Hepatocyte (in vitro differentiated cells): ENCODE results near the gene SNAPC2. TPM values are rescaled to one million over a fixed set of nuclear protein-coding genes. Genes with fewer than 3 reads are reported as not detected.

Experiments
- DNase-seq: peaks from one replicate; pipeline ENCODE4 v3.0.0-alpha.2; 2016; ENCODE audit warnings: low spot score
- H2AFZ ChIP-seq: fragments of 200-600 bp; sonication (generic); 2 replicates; pipeline ENCODE4 v1.6.0; 2016; ENCODE audit warnings: antibody characterized with exemption, mild to moderate bottlenecking
- H3K27ac ChIP-seq: fragments of 200-600 bp; sonication (generic); 2 replicates; pipeline ENCODE4 v1.5.1; 2016; ENCODE audit warnings: mild to moderate bottlenecking
- H3K27me3 ChIP-seq: fragments of 200-600 bp; sonication (generic); 2 replicates; pipeline ENCODE4 v1.6.1; 2016
- H3K36me3 ChIP-seq: fragments of 200-600 bp; sonication (generic); replicated peaks from 2 replicates; pipeline ENCODE4 v1.5.1; 2016; ENCODE audit warnings: low read depth; ENCODE audit not compliant: insufficient read depth
- H3K4me1 ChIP-seq: fragments of 200-600 bp; sonication (generic); 2 replicates; pipeline ENCODE4 v1.5.1; 2016; ENCODE audit warnings: mild to moderate bottlenecking, moderate library complexity; ENCODE audit not compliant: insufficient read depth
- H3K4me2 ChIP-seq: fragments of 200-600 bp; sonication (generic); 2 replicates; pipeline ENCODE4 v1.6.0; 2016
- H3K4me3 ChIP-seq: fragments of 200-600 bp; sonication (generic); 2 replicates; pipeline ENCODE4 v1.5.1; 2016; ENCODE audit warnings: mild to moderate bottlenecking
- H3K79me2 ChIP-seq: fragments of 200-600 bp; sonication (generic); 2 replicates; pipeline ENCODE4 v1.6.0; 2017; ENCODE audit warnings: mild to moderate bottlenecking
- H3K9me2 ChIP-seq: fragments of 200-600 bp; sonication (generic); replicated peaks from 2 replicates; pipeline ENCODE4 v1.6.0; 2017; ENCODE audit warnings: mild to moderate bottlenecking; ENCODE audit not compliant: insufficient read depth
- H3K9me3 ChIP-seq: fragments of 200-600 bp; sonication (generic); 2 replicates; pipeline ENCODE4 v1.5.1; 2016; ENCODE audit warnings: low read depth, mild to moderate bottlenecking
- H4K20me1 ChIP-seq: fragments of 200-600 bp; sonication (generic); 2 replicates; pipeline ENCODE4 v1.6.0; 2016; ENCODE audit warnings: mild to moderate bottlenecking; ENCODE audit not compliant: insufficient read depth, poor library complexity, severe bottlenecking
- EZH2 ChIP-seq: fragments of 200-600 bp; sonication (generic); IDR thresholded peaks from 2 replicates; pipeline ENCODE4 v1.6.1; 2016; ENCODE audit warnings: antibody characterized with exemption, mild to moderate bottlenecking, borderline replicate concordance
- EZH2phosphoT487 ChIP-seq: fragments of 200-600 bp; sonication (generic); IDR thresholded peaks from one replicate; pipeline ENCODE4 v1.6.1; 2018; ENCODE audit warnings: antibody characterized with exemption, mild to moderate bottlenecking, low read depth, moderate library complexity; ENCODE audit not compliant: unreplicated experiment, severe bottlenecking
- WGBS: methylation state at CpG from one replicate; pipeline ENCODE4 v1.1.6; 2016; ENCODE audit warnings: low lambda C conversion rate; ENCODE audit errors: missing lambda C conversion rate; 5-methylcytosine and 5-hydroxymethylcytosine counted together
- polyA plus RNA-seq: library from polyadenylated mRNA; unstranded; fragments of >200 nt; fragmentation: Nextera tagmentation; extraction: Ambion mirVana; gene quantifications from 2 replicates; pipeline ENCODE4 v1.2.1, GENCODE V29; 2016
- total RNA-seq: library from RNA; depleted of rRNA; stranded (reverse); fragments of >200 nt; gene quantifications from 2 replicates; pipeline ENCODE4 v1.2.3, GENCODE V29; 2014
- TF ChIP-seq, protein P1 (sequence below): fragments of 200-600 bp; sonication (generic); IDR thresholded peaks from 2 replicates; pipeline ENCODE4 v1.5.1; 2016; ENCODE audit warnings: antibody characterized with exemption, mild to moderate bottlenecking; ENCODE audit not compliant: poor library complexity

Gene SNAPC2
- total and polyA plus RNA-seq, 2 experiments from 2014 or later = 11.8 to 17.5 TPM

DNA sequence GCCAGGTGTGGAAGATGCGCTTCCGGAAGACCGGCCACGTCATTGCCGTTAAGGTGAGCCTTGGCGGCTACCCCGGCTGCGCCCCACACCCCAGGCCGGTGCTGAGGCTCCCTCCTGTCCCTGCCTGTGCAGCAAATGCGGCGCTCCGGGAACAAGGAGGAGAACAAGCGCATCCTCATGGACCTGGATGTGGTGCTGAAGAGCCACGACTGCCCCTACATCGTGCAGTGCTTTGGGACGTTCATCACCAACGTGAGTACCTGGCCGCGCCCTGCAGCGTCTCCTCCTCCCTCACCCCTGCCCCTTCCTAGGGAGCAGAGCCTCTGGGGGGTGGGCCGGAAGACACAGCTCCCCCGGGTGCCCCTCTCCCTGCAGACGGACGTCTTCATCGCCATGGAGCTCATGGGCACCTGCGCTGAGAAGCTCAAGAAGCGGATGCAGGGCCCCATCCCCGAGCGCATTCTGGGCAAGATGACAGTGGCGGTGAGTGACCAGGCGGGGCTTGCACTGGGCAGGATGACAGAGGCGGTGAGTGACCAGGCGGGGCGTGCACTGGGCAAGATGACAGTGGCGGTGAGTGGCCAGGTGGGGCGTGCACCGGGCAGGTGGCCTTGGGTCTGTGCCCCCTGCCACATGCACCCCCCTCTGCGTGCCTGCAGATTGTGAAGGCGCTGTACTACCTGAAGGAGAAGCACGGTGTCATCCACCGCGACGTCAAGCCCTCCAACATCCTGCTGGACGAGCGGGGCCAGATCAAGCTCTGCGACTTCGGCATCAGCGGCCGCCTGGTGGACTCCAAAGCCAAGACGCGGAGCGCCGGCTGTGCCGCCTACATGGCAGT is 9.6 kb upstream of the SNAPC2 start:
- Histone ChIP-seq H3K9me2 (no peaks in the 10 kb centered on the region), H3K4me2 (no peak overlapping the region), H3K9me3 (no peaks in the 10 kb centered on the region), H3K27ac (no peak overlapping the region), H4K20me1 (peaks cover 36% of the 10 kb centered on the region), H3K4me1 (peaks cover under 1% of the 10 kb centered on the region), H3K4me3 (no peak overlapping the region), H3K36me3 (no peaks in the 10 kb centered on the region), H3K79me2 (peaks cover 27% of the 10 kb centered on the region), H3K27me3 (peaks cover 13% of the 10 kb centered on the region), H2AFZ (no peak overlapping the region)
- TF ChIP-seq, protein P1, sequence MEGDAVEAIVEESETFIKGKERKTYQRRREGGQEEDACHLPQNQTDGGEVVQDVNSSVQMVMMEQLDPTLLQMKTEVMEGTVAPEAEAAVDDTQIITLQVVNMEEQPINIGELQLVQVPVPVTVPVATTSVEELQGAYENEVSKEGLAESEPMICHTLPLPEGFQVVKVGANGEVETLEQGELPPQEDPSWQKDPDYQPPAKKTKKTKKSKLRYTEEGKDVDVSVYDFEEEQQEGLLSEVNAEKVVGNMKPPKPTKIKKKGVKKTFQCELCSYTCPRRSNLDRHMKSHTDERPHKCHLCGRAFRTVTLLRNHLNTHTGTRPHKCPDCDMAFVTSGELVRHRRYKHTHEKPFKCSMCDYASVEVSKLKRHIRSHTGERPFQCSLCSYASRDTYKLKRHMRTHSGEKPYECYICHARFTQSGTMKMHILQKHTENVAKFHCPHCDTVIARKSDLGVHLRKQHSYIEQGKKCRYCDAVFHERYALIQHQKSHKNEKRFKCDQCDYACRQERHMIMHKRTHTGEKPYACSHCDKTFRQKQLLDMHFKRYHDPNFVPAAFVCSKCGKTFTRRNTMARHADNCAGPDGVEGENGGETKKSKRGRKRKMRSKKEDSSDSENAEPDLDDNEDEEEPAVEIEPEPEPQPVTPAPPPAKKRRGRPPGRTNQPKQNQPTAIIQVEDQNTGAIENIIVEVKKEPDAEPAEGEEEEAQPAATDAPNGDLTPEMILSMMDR = no peak
- TF ChIP-seq EZH2 = no peak
- 97% methylated on average over 43 of the region's 54 CpGs for WGBS
- DNase-seq = no peak

DNA sequence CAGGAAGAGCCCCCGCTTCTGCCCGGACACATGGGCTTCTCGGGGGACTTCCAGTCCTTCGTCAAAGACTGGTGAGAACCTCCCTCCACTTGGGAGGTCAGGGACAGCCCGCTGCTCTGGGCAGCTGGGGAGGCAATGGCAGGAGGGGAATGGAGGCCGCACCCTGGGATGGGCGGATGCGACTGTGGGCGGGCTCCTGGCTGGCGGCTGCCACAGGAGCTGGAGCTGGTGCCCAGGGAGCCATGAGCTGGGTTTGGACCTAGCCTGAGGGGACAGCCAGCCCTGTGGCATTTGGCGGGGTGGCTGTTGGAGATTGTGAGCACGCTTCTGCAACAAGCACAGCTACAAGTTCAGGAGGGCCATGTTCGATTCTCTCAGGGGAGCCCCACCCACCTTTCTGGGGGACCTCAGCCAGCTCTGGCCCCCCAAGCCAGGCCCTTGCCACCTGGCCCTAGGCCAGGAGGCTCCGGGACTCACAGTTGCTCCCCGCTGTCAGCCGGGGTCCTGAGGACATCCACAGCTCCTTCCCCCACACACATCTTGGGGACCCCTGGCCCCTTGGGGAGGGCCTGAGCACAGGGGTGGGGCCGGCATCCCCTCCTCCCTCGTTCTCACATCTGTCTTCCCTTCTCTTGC is 8.5 kb upstream of the SNAPC2 start:
- H4K20me1 ChIP-seq = peaks cover 28% of the 10 kb centered on the region
- H3K4me3 ChIP-seq = no peak overlapping the region
- H3K4me1 ChIP-seq = peaks cover 11% of the 10 kb centered on the region
- WGBS = 96% methylated on average over 18 of the region's 18 CpGs
- H3K9me3 ChIP-seq = no peaks in the 10 kb centered on the region
- peaks cover 16% of the 10 kb centered on the region for H3K79me2 ChIP-seq
- H3K27ac ChIP-seq = no peak overlapping the region
- H3K9me2 ChIP-seq = no peaks in the 10 kb centered on the region
- no peak for DNase-seq
- peaks cover 23% of the 10 kb centered on the region for H3K27me3 ChIP-seq
- H3K36me3 ChIP-seq = no peaks in the 10 kb centered on the region
- no peak overlapping the region for H2AFZ ChIP-seq
- TF ChIP-seq, protein P1 = no peak
- no peak for TF ChIP-seq EZH2
- no peak for TF ChIP-seq EZH2phosphoT487
- H3K4me2 ChIP-seq = no peak overlapping the region

DNA sequence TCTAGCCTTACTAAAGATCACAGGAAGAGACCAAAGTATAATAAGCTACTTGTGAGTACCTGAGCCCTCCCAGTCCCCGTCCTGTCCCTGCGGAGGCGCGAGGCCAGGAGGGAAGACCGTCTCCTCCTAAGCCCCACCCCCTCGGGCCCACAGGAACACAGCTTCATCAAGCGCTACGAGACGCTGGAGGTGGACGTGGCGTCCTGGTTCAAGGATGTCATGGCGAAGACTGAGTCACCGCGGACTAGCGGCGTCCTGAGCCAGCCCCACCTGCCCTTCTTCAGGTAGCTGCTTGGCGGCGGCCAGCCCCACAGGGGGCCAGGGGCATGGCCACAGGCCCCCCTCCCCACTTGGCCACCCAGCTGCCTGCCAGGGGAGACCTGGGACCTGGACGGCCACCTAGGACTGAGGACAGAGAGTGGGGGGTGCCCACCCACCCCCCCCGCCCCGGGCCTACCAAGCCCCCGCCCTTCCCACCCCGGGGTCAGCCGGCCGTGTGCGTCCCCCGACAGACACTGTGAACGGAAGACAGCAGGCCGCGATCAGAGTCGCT is 7.9 kb upstream of the SNAPC2 start:
- peaks cover 29% of the 10 kb centered on the region for H3K27me3 ChIP-seq

More for the DNA sequence above, 7.9 kb upstream of the SNAPC2 start:
- Histone ChIP-seq H3K27ac (no peak overlapping the region), H3K9me2 (no peaks in the 10 kb centered on the region), H3K4me1 (peaks cover 14% of the 10 kb centered on the region), H3K79me2 (peaks cover 10% of the 10 kb centered on the region), H3K4me2 (no peak overlapping the region), H3K9me3 (no peaks in the 10 kb centered on the region), H3K36me3 (no peaks in the 10 kb centered on the region), H4K20me1 (peaks cover 22% of the 10 kb centered on the region), H3K4me3 (no peak overlapping the region), H2AFZ (no peak overlapping the region)
- no peak for DNase-seq
- WGBS = 95% methylated on average over 31 of the region's 31 CpGs
- TF ChIP-seq EZH2phosphoT487 (no peak), EZH2 (no peak)
- TF ChIP-seq, protein P1 = no peak
